ENCODE data around the gene CYP8B1. TPM values are rescaled to one million over a fixed set of nuclear protein-coding genes. Genes with fewer than 3 reads are reported as not detected.

CYP8B1 gene
- total and polyA plus RNA-seq, 11 donors = 0.14 TPM; not detected in 10

DNA sequence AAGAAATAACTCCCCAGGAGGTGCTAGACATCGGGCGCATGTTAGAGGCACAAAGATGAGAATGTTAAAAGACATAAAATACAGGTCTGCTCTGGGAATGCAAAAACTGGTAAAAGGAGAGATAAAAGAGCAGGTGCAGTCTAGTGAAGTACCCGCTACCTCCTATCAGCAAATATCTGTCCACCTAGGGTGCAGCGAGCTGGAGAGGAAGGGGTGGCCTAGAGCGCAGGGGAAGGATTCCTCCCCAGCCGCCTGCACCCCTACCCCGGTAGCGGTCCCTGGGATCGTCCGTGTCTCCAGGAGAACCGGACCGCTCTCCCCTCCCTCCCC, 30.0 kb upstream of the CYP8B1 start:
- Histone ChIP-seq H3K27me3 (peaks cover 0 to 15% (median 0%) of the 10 kb centered on the region in 9 donors), H3K27ac (peak overlapping the region in 8 of 12 donors; percentile 36 to 79 (median 58)), H3K4me1 (peaks cover 0 to 22% (median 10%) of the 10 kb centered on the region in 12 donors), H3K36me3 (peaks cover 0 to 26% (median 14%) of the 10 kb centered on the region in 9 donors), H3K9me3 (peaks cover 0 to 6% (median 0%) of the 10 kb centered on the region in 12 donors), H3K4me3 (peak overlapping the region; percentile 57 to 80 (median 68))
- WGBS, 4 donors = 12 to 15% (median 14%) methylated on average over 12 of the region's 12 CpGs
- no peak for DNase-seq
- no peak for ATAC-seq
- no peak for TF ChIP-seq POLR2A (IDR thresholded peaks at IDR 0.05)
- TF ChIP-seq, protein P1, sequence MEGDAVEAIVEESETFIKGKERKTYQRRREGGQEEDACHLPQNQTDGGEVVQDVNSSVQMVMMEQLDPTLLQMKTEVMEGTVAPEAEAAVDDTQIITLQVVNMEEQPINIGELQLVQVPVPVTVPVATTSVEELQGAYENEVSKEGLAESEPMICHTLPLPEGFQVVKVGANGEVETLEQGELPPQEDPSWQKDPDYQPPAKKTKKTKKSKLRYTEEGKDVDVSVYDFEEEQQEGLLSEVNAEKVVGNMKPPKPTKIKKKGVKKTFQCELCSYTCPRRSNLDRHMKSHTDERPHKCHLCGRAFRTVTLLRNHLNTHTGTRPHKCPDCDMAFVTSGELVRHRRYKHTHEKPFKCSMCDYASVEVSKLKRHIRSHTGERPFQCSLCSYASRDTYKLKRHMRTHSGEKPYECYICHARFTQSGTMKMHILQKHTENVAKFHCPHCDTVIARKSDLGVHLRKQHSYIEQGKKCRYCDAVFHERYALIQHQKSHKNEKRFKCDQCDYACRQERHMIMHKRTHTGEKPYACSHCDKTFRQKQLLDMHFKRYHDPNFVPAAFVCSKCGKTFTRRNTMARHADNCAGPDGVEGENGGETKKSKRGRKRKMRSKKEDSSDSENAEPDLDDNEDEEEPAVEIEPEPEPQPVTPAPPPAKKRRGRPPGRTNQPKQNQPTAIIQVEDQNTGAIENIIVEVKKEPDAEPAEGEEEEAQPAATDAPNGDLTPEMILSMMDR (IDR thresholded peaks at IDR 0.05) = no peak
- intact Hi-C loops (cut with DNase I) = no loop called here

DNA sequence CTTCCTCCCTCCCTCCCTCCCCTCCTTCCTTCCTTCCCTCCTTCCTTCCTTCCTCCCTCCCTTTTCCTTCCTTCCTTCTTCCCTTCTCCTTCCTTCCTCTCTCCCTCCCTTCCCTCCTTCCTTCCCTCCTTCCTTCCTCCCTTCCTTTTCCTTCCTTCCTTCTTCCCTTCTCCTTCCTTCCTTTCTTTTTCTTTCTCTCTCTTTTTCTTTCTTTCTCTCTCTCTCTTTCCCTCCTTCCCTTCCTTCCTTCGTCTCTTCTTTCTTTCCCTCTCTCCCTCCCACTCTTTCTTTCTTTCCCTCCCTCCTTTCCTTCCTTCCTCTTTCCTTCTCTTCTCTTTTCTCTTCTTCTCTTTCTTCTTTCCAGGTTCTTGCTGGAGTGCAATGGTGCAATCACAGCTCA, 28.4 kb upstream of the CYP8B1 start:
- Histone ChIP-seq H3K27ac (no peak overlapping the region), H3K27me3 (peaks cover 0 to 15% (median 0%) of the 10 kb centered on the region in 9 donors), H3K4me1 (peaks cover 0 to 22% (median 10%) of the 10 kb centered on the region in 12 donors), H3K36me3 (peaks cover 0 to 12% (median 8%) of the 10 kb centered on the region in 9 donors), H3K9me3 (no peaks in the 10 kb centered on the region), H3K4me3 (no peak overlapping the region)
- intact Hi-C loops (cut with DNase I) = no loop called here
- ATAC-seq (no peak), DNase-seq (no peak)
- 86 to 94% (median 89%) methylated on average over 1 of the region's 1 CpG for WGBS, 4 donors
- TF ChIP-seq, protein P1 (IDR thresholded peaks at IDR 0.05) = no peak
- no peak for TF ChIP-seq POLR2A (IDR thresholded peaks at IDR 0.05)

DNA sequence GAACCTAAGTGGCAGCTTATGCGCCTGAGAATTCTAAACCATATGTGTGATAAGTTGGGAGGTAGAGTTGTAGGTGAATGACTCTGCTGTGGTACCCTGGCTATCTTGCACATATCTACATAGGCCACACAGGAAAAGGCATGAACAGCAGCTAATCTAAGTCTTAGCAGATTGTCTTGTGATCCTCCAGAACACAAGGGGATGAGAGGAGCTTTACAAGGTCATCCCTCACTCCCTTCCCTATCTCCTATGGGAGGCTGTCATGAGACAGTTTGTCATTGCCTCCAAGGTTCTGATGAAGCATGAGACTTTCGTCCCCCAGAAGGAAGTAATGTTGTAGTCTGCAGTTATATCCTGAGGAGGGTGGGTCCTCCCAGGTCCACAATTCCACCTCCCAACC, 26.6 kb upstream of the CYP8B1 start:
- intact Hi-C loops (cut with DNase I) = no loop called here
- DNase-seq = no peak
- no peaks in the 10 kb centered on the region for H3K9me3 ChIP-seq
- H3K4me3 ChIP-seq = no peak overlapping the region
- no peaks in the 10 kb centered on the region for H3K36me3 ChIP-seq
- no peak for TF ChIP-seq POLR2A (IDR thresholded peaks at IDR 0.05)
- TF ChIP-seq, protein P1 (IDR thresholded peaks at IDR 0.05) = no peak
- H3K27ac ChIP-seq = no peak overlapping the region
- no peak for ATAC-seq
- peaks cover 0 to 19% (median 9%) of the 10 kb centered on the region in 12 donors for H3K4me1 ChIP-seq
- 83 to 91% (median 86%) methylated on average over 2 of the region's 2 CpGs for WGBS, 4 donors
- H3K27me3 ChIP-seq = peaks cover 0 to 15% (median 0%) of the 10 kb centered on the region in 9 donors

DNA sequence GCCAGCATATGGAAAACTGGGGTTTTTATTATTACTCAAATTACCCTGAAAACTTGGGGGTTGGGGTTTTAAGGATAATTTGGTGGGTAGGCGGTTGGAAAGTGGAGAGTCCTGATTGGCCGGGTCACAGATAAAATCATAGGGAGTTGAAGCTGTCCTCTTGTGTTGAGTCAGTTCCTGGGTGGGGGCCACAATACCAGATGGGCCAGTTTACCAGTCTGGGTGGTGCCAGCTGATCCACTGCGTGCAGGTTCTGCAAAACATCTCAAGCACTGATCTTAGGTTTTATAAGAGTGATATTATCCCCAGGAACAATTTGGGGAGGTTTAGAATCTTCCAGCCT, 25.4 kb upstream of the CYP8B1 start:
- no peak for ATAC-seq
- no peaks in the 10 kb centered on the region for H3K9me3 ChIP-seq
- 76 to 93% (median 85%) methylated on average over 3 of the region's 3 CpGs for WGBS, 4 donors
- no peak for DNase-seq
- H3K27me3 ChIP-seq = peaks cover 0 to 7% (median 0%) of the 10 kb centered on the region in 9 donors
- peaks cover 0 to 8% (median 4%) of the 10 kb centered on the region in 12 donors for H3K4me1 ChIP-seq
- H3K27ac ChIP-seq = no peak overlapping the region
- H3K4me3 ChIP-seq = no peak overlapping the region
- H3K36me3 ChIP-seq = no peaks in the 10 kb centered on the region
- TF ChIP-seq, protein P1 (IDR thresholded peaks at IDR 0.05) = no peak
- no peak for TF ChIP-seq POLR2A (IDR thresholded peaks at IDR 0.05)
- intact Hi-C loops (cut with DNase I) = no loop called here
